Mesothelial cell of epicardium (in vitro differentiated cells): ENCODE measurements around the gene MEP1B. TPM values are rescaled to one million over a fixed set of nuclear protein-coding genes. Genes with fewer than 3 reads are reported as not detected.
"Not testable (repeated sequence)": the region's sequence is repeated elsewhere in the genome, so short reads cannot be mapped to it uniquely, and the experiment has no call there.

Source experiments
- DNase-seq, 2 experiments: peaks; one replicate each; pipeline ENCODE4 v3.0.0; 2021; ENCODE audit warnings: low spot score in 2 of 2; ENCODE audit not compliant: unreplicated experiment in 2 of 2
- H3K27ac Mint-ChIP-seq: 2 replicates; pipeline ENCODE4 v1.8.0; 2021; ENCODE audit warnings: mixed read lengths
- H3K27me3 Mint-ChIP-seq: 2 replicates; pipeline ENCODE4 v1.8.0; 2021; ENCODE audit warnings: low read depth, mixed read lengths
- H3K36me3 Mint-ChIP-seq: 2 replicates; pipeline ENCODE4 v1.8.0; 2021; ENCODE audit warnings: mixed read lengths
- H3K4me1 Mint-ChIP-seq: 2 replicates; pipeline ENCODE4 v1.8.0; 2021; ENCODE audit warnings: mixed read lengths
- H3K4me3 Mint-ChIP-seq: 2 replicates; pipeline ENCODE4 v1.8.0; 2021; ENCODE audit warnings: mild to moderate bottlenecking, moderate library complexity, mixed read lengths
- H3K9me3 Mint-ChIP-seq: 2 replicates; pipeline ENCODE4 v1.8.0; 2021; ENCODE audit warnings: mixed read lengths
- CTCF ChIP-seq: fragments of 200-600 bp; sonication (generic); IDR thresholded peaks from one replicate; pipeline ENCODE4 v1.5.0; 2021; ENCODE audit warnings: antibody characterized with exemption; ENCODE audit not compliant: unreplicated experiment
- total RNA-seq: library from RNA; stranded (reverse); gene quantifications from 3 replicates; pipeline ENCODE4 v1.2.1, GENCODE V29; 2021

Gene MEP1B
- total RNA-seq, 1 donor from 2014 or later = not detected

- peak; percentile 76 for TF ChIP-seq CTCF
- peak; percentile 53 to 76 for DNase-seq
- H3K27ac Mint-ChIP-seq = no peak overlapping the region
- H3K36me3 Mint-ChIP-seq = no peaks in the 10 kb centered on the region
- peak overlapping the region; percentile 45 for H3K4me3 Mint-ChIP-seq
- H3K4me1 Mint-ChIP-seq = no peaks in the 10 kb centered on the region
- no peaks in the 10 kb centered on the region for H3K9me3 Mint-ChIP-seq
- peaks cover 10% of the 10 kb centered on the region for H3K27me3 Mint-ChIP-seq
Measured at GRCh38 chr18:32158108-32158624, 31.7 kb upstream of the MEP1B start.

- H3K36me3 Mint-ChIP-seq, H3K27ac Mint-ChIP-seq, H3K27me3 Mint-ChIP-seq, H3K4me1 Mint-ChIP-seq, H3K9me3 Mint-ChIP-seq, DNase-seq: not testable (repeated sequence)
- peak overlapping the region; percentile 45 for H3K4me3 Mint-ChIP-seq
Measured at GRCh38 chr18:32158631-32159030, 31.2 kb upstream of the MEP1B start.

- no peak for DNase-seq
- H3K36me3 Mint-ChIP-seq = no peaks in the 10 kb centered on the region
- H3K27me3 Mint-ChIP-seq = peaks cover 10% of the 10 kb centered on the region
- H3K9me3 Mint-ChIP-seq = no peaks in the 10 kb centered on the region
- TF ChIP-seq CTCF = no peak
- no peaks in the 10 kb centered on the region for H3K4me1 Mint-ChIP-seq
- H3K27ac Mint-ChIP-seq = no peak overlapping the region
- H3K4me3 Mint-ChIP-seq = no peak overlapping the region
Measured at GRCh38 chr18:32160547-32160946, 29.3 kb upstream of the MEP1B start.

- Mint-ChIP-seq H3K4me1 (no peaks in the 10 kb centered on the region), H3K27ac (no peak overlapping the region), H3K27me3 (peaks cover 5% of the 10 kb centered on the region), H3K36me3 (no peaks in the 10 kb centered on the region), H3K9me3 (no peaks in the 10 kb centered on the region), H3K4me3 (no peak overlapping the region)
- no peak for DNase-seq
- TF ChIP-seq CTCF = no peak
Measured at GRCh38 chr18:32167980-32168730, 21.7 kb upstream of the MEP1B start.

GRCh38 chr18:32173654-32174053 is 16.2 kb upstream of the MEP1B start:
- H3K27me3 Mint-ChIP-seq = peaks cover 9% of the 10 kb centered on the region
- no peaks in the 10 kb centered on the region for H3K9me3 Mint-ChIP-seq
- H3K4me1 Mint-ChIP-seq = no peaks in the 10 kb centered on the region
- no peak for TF ChIP-seq CTCF
- H3K36me3 Mint-ChIP-seq = no peaks in the 10 kb centered on the region
- DNase-seq = no peak
- no peak overlapping the region for H3K27ac Mint-ChIP-seq
- no peak overlapping the region for H3K4me3 Mint-ChIP-seq

GRCh38 chr18:32174719-32175118 is 15.1 kb upstream of the MEP1B start:
- DNase-seq = no peak
- no peak for TF ChIP-seq CTCF
- Mint-ChIP-seq H3K27me3 (peaks cover 14% of the 10 kb centered on the region), H3K36me3 (no peaks in the 10 kb centered on the region), H3K27ac (no peak overlapping the region), H3K4me3 (no peak overlapping the region), H3K4me1 (no peaks in the 10 kb centered on the region), H3K9me3 (no peaks in the 10 kb centered on the region)
